C4-2B (cell line): ENCODE data around the gene TALDO1.

Source experiments
- ZFX ChIP-seq: fragments of 450-650 bp; IDR thresholded peaks from 2 replicates; pipeline ENCODE4 v1.6.1; 2017
- TF ChIP-seq, protein P1 (sequence below): fragments of 450-650 bp; conservative IDR thresholded peaks from 2 replicates; pipeline ENCODE4 v1.5.1; 2017; ENCODE audit warnings: mild to moderate bottlenecking

DNA sequence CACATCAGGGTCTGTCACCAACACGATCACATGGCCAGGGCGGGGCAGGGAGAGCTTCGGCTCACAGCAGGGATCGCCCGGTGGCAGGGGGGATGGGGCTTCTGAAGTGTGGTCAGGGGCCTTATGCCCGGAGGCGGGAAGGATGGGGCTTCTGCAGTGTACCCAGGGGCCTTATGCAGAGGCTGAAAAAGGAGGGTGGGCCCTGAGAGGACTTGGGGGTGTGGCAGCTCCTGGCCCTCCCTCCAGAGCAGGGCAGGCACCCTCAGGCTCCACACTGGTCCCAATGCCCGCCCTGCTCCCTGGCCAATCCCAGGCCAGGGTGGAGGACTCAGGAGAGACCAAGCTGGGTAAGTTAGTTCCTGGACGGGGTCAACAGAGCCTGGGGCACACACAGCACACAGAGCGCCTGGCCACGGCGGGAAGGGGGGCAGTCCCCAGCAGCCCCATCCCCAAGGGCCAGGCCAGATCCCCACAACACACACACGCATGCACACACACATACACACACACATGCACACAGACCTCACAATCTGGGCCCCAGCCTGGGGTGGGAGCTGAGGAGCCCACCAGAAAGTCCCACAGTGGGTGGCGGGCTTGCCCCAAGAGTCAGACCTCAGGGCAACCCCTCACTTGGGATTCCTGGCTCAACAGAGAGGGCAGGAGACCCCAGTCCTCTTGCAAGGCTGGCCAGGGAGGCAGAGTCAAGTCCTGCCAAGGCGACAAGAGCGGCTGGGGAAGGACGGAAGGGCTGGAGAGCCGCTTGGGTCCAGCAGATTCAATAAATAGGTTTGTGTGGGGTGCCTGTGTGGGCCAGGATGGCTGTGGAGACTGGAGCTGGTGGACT, 43.7 kb downstream of the TALDO1 start:
- no peak for TF ChIP-seq ZFX
- TF ChIP-seq, protein P1, sequence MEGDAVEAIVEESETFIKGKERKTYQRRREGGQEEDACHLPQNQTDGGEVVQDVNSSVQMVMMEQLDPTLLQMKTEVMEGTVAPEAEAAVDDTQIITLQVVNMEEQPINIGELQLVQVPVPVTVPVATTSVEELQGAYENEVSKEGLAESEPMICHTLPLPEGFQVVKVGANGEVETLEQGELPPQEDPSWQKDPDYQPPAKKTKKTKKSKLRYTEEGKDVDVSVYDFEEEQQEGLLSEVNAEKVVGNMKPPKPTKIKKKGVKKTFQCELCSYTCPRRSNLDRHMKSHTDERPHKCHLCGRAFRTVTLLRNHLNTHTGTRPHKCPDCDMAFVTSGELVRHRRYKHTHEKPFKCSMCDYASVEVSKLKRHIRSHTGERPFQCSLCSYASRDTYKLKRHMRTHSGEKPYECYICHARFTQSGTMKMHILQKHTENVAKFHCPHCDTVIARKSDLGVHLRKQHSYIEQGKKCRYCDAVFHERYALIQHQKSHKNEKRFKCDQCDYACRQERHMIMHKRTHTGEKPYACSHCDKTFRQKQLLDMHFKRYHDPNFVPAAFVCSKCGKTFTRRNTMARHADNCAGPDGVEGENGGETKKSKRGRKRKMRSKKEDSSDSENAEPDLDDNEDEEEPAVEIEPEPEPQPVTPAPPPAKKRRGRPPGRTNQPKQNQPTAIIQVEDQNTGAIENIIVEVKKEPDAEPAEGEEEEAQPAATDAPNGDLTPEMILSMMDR: no peak
